ENCODE results near the gene UNC45B.
"Not testable (repeated sequence)": the region's sequence is repeated elsewhere in the genome, so short reads cannot be mapped to it uniquely, and the experiment has no call there.

The UNC45B gene

DNA sequence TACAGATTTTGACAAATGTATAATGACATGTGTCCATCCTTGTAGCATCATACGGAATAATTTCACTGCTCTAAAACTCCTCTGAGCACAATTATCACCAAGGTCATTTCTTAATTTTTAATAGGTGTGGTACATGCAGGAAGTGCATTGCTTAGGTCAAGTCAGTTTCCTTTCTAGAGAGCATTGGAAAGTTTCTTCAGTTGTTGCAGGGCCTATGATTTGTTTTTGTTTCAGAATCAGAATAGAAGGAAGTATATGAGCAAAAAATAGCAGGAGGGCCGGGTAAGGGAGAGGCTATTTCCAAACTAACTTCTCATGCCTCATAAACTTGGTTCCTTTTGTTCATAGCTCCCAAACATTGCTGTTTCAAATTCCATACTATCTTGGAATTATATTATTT is 71.3 kb downstream of the UNC45B start:
- no peak for DNase-seq

DNA sequence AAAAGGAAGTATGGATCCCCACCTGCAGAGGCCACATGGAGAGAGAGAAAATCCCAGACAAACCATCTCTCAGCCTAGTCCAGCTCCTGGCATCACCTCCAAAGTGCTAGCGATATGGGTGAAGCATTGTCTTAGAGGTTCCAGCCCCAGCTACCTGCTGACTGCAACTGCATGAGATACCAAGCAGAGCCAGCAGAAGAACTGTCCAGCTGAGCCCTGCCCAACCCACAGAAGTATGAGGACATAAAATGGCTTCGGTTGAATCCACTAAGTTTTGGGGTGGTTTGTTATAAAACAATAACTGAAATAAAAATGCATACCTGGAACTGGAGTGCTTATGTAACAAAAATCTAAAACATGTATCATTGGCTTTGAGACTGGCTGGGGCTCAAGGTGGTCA is 74.8 kb downstream of the UNC45B start:
- DNase-seq, result no peak

DNA sequence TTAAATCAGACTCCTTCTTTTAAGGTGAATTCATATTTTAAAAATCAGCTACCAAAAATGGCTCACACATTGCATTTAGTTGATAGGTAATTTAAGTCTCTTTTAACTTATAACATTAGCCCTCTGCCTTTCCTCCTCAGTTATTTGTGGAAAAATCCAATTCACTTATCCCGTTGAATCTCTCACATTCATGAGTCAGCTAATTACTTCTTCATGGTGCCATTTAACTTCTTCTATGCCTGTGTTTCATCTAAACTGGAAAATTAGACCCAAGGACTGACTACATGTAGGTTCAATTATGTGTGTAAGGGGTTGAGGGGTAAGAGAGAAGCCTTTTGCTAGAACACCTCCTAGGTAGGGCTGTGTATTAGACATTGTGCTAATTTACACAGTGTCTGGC is 76.8 kb downstream of the UNC45B start:
- DNase-seq, result no peak

GRCh38 chr17:35227546-35227945 is 79.9 kb downstream of the UNC45B start:
- DNase-seq, result no peak

GRCh38 chr17:35229638-35230037 is 82.0 kb downstream of the UNC45B start:
- DNase-seq, result no peak

DNA sequence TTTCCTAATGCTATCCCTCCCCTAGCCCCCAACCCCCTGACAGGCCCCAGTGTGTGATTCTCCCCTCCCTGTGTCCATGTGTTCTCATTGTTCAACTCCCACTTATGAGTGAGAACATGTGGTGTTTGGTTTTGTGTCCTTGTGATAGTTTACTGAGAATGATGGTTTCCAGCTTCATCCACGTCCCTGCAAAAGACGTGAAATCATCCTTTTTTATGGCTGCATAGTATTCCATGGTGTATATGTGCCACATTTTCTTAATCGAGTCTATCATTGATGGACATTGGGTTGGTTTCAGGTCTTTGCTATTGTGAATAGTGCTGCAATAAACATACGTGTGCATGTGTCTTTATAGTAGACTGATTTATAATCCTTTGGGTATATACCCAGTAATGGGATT is 86.7 kb downstream of the UNC45B start:
- not testable (repeated sequence) for DNase-seq

GRCh38 chr17:35235289-35235688 is 87.7 kb downstream of the UNC45B start:
- no peak for DNase-seq

GRCh38 chr17:35235917-35236316 is 88.3 kb downstream of the UNC45B start:
- DNase-seq, result no peak

DNA sequence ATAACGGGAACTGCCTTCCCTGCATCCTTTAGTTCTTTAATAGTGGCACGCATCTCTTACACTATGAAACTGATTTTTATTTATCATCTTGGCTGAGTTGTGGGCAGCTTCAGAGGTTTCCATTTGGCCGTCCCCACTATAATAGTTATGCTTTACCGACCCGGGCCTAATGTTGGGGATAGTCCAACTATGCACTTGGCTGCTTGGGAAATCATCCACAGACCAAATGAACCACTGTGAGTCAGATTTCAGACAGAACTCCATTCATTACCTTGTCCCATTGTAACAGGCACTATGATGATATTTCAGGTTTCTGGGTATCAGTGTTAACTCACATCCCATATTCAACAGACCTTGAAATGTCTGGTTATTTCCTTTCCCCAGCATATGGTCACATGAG is 89.2 kb downstream of the UNC45B start:
- DNase-seq, result no peak

GRCh38 chr17:35238821-35239220 is 91.2 kb downstream of the UNC45B start:
- no peak for DNase-seq

Data from activated effector memory CD4-positive, alpha-beta T cell treated with Interleukin-2 at 50 U/mL for 16 hours (primary cell).